ENCODE measurements around the gene ITFG1. TPM values are rescaled to one million over a fixed set of nuclear protein-coding genes. Genes with fewer than 3 reads are reported as not detected.
"Not testable (repeated sequence)": the region's sequence is repeated elsewhere in the genome, so short reads cannot be mapped to it uniquely, and the experiment has no call there.

ITFG1 gene
- total RNA-seq, 1 donor from 2014 or later: 58.2 TPM

DNA sequence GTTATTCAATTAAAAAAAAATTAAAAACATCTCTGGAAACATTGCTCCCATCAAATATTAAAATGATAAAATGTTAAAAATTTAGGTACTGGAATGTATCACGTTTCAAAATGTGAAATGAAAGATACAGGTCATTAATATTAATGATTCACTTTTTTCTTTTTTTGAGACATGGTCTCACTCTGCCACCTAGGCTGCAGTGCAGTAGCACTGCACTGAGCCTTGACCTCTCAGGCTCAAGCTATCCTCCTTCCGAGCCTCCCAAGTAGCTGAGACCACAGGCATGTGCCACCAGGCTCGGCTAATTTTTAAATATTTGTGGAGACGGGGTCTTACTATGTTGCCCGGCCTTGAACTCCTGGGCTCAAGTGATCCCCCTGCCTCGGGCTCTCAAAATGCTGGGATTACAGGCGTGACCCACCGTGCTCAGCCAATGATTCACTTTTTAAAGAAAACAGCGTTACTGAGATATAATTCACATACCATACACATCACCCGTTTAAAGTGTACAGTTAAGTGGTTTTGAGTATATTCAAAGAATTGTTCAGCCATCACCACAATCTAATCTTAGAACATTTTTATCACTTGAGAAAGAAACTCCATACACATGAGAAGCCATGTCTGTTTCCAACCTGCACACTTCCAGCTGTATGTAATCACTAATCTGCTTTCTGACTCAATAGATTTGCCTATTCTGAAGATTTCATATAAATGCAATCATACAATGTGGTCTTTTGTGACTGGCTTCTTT lies 298.0 kb downstream of the ITFG1 start:
- Histone ChIP-seq H3K27me3 (no peaks in the 10 kb centered on the region), H3K27ac (no peak overlapping the region), H3K4me3 (no peak overlapping the region), H3K36me3 (peaks cover 18% of the 10 kb centered on the region), H3K9me3 (no peaks in the 10 kb centered on the region), H3K4me1 (no peaks in the 10 kb centered on the region)
- ATAC-seq: no peak
- DNase-seq: no peak
- intact Hi-C loops (cut with DNase I): no loop called here
- TF ChIP-seq, protein P1, sequence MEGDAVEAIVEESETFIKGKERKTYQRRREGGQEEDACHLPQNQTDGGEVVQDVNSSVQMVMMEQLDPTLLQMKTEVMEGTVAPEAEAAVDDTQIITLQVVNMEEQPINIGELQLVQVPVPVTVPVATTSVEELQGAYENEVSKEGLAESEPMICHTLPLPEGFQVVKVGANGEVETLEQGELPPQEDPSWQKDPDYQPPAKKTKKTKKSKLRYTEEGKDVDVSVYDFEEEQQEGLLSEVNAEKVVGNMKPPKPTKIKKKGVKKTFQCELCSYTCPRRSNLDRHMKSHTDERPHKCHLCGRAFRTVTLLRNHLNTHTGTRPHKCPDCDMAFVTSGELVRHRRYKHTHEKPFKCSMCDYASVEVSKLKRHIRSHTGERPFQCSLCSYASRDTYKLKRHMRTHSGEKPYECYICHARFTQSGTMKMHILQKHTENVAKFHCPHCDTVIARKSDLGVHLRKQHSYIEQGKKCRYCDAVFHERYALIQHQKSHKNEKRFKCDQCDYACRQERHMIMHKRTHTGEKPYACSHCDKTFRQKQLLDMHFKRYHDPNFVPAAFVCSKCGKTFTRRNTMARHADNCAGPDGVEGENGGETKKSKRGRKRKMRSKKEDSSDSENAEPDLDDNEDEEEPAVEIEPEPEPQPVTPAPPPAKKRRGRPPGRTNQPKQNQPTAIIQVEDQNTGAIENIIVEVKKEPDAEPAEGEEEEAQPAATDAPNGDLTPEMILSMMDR (IDR thresholded peaks at IDR 0.05): no peak

DNA sequence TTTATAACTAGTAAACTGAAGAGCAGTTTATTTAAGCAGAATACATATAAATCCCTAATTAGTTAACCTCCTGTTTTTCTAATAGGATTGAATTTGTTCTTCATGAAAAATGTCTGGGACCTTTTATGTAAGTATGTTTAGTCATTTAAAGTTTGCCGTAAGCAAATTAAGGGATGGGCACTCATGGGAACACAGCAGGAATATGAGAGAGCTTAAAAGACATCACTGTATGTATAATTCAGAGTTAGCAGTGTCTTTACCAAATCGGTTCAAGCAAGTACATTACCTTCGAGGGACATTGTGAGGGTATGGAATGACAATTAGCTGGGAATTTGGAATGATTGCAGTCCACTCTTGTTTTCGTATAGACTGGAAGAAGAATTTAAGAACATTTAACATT lies 299.4 kb downstream of the ITFG1 start:
- no peak for DNase-seq
- Histone ChIP-seq H3K9me3 (no peaks in the 10 kb centered on the region), H3K27me3 (no peaks in the 10 kb centered on the region), H3K4me1 (no peaks in the 10 kb centered on the region), H3K36me3 (peaks cover 18% of the 10 kb centered on the region), H3K27ac (no peak overlapping the region), H3K4me3 (no peak overlapping the region)
- ATAC-seq: no peak
- TF ChIP-seq, protein P1 (IDR thresholded peaks at IDR 0.05): no peak
- intact Hi-C loops (cut with DNase I): no loop called here

DNA sequence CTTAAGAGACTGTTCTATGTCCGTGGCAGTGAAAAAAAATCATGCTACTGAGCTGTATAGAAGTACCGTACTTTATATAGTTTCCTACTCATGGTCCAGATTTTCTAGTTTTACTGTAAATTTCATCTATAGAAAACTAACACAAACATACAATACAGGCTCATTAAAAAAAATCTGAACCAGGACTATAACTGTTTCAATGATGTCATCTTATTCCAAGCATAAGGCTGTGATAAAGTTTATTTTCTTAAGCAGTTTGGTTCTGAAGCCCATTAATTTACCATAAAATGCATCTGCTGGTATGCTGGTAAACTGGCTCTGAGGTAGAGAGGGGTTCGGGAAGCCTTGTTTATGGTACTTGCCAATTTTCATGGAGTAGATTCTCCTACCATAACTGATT lies 300.4 kb downstream of the ITFG1 start:
- intact Hi-C loops (cut with DNase I): no loop called here
- TF ChIP-seq, protein P1 (IDR thresholded peaks at IDR 0.05): no peak
- Histone ChIP-seq H3K4me3 (no peak overlapping the region), H3K27ac (no peak overlapping the region), H3K36me3 (peaks cover 18% of the 10 kb centered on the region), H3K9me3 (no peaks in the 10 kb centered on the region), H3K27me3 (no peaks in the 10 kb centered on the region), H3K4me1 (no peaks in the 10 kb centered on the region)
- DNase-seq: no peak
- no peak for ATAC-seq

DNA sequence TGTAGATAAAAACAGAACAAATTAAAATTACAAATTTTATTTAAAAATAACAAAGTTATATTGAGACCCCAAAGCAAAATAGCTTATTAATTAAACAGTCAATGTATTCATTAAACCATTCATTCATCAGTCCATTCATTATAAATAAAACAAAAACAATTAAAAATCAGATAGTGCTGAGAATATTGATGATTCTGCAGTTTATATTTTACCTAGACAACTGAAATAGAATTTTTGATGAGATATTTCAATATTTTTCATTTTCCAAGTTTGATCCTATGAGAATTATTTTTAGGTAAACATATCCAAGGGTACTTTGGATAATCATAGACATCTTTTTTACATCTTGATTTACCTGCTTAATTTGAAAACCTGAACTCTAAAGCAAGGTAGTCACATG lies 301.9 kb downstream of the ITFG1 start:
- TF ChIP-seq, protein P1 (IDR thresholded peaks at IDR 0.05): no peak
- H3K4me3 ChIP-seq: no peak overlapping the region
- intact Hi-C loops (cut with DNase I): no loop called here
- no peaks in the 10 kb centered on the region for H3K9me3 ChIP-seq
- no peaks in the 10 kb centered on the region for H3K27me3 ChIP-seq
- ATAC-seq: no peak
- no peak for DNase-seq
- H3K27ac ChIP-seq: no peak overlapping the region
- H3K36me3 ChIP-seq: peaks cover 18% of the 10 kb centered on the region
- H3K4me1 ChIP-seq: no peaks in the 10 kb centered on the region

DNA sequence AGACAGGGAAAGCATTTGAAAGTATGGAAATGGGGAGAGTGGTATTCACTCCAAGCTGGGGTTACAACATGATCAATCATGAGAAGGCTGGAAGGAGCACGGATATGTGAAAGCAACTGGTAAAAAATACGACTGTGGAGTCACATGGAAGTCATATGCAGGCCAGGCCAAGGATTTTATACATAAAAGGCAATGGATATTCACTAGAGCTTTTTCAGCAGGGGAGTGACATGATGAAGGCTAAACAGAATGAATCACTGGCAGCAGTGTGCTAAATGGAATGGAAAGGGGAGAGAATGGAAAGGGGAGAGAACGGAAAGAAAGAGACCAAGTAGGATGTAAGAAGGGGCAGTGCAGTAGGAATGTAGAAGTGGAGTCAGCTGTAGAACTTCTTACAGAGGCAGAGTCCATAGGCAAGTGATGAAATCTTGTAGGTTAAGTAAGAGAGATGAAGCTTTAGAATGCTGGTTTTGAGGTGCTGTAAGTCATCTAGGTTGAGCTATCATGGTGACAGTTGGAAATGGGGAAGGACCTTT lies 304.1 kb downstream of the ITFG1 start:
- TF ChIP-seq, protein P1 (IDR thresholded peaks at IDR 0.05): no peak
- ATAC-seq (no peak), DNase-seq (no peak)
- H3K4me3 ChIP-seq: no peak overlapping the region
- no peaks in the 10 kb centered on the region for H3K4me1 ChIP-seq
- no peak overlapping the region for H3K27ac ChIP-seq
- no peaks in the 10 kb centered on the region for H3K27me3 ChIP-seq
- intact Hi-C loops (cut with DNase I): no loop called here
- H3K9me3 ChIP-seq: no peaks in the 10 kb centered on the region
- H3K36me3 ChIP-seq: peaks cover 18% of the 10 kb centered on the region

DNA sequence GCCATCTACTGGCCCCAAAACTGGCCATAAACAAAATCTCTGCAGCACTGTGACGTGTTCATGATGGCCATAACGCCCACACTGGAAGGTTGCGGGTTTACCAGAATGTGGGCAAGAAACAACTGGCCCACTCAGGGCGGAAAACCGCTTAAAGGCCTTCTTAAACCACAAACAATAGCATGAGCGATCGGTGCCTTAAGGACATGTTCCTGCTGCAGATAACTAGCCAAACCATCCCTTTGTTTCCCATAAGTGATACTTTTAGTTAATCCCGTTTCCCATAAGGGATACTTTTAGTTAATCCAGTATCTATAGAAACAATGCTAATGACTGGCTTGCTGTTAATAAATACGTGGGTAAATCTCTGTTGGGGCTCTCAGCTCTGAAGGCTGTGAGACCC lies 308.4 kb downstream of the ITFG1 start:
- H3K9me3 ChIP-seq; H3K27ac ChIP-seq; DNase-seq; H3K36me3 ChIP-seq; H3K4me1 ChIP-seq; ATAC-seq; intact Hi-C loops (cut with DNase I); H3K27me3 ChIP-seq; H3K4me3 ChIP-seq: not testable (repeated sequence)
